A549 (cell line): ENCODE results near the gene RTN4IP1. TPM values are rescaled to one million over a fixed set of nuclear protein-coding genes. Genes with fewer than 3 reads are reported as not detected.

Experiments
- ATAC-seq, 2 experiments: fragments of 200-7000 bp in 1 of 2; fragments of >200 bp in 1 of 2; cut with Nextera tagmentation in 1 of 2; cut with Tn5 transposase in 1 of 2; 3 replicates each; pipeline versions ENCODE4 v1.8.0 to v1.9.1; 2018 to 2020; ENCODE audit warnings: mild to moderate bottlenecking in 1 of 2, moderate library complexity in 1 of 2
- CTCF ChIA-PET: fragments of 300-600 bp; sonication (Branson Sonifier 250); formaldehyde crosslinking; extraction: SDS; loops from one replicate; lab custom pipeline; 2021; ENCODE audit warnings: antibody characterized with exemption, inconsistent platforms; lab: Yijun Ruan, JAX
- POLR2A ChIA-PET: fragments of 350-600 bp; formaldehyde crosslinking; extraction: SDS; loops from one replicate; lab custom pipeline; 2021; ENCODE audit warnings: antibody characterized with exemption, inconsistent platforms; lab: Yijun Ruan, JAX
- DNase-seq, 2 experiments: peaks; one replicate each; pipeline versions ENCODE4 v3.0.0 to v3.0.0-alpha.2; 2011 to 2016; ENCODE audit warnings: low read depth in 1 of 2, low spot score in 1 of 2
- FAIRE-seq: peaks from 2 replicates; lab custom pipeline; 2011; peaks lifted over from hg19 to GRCh38; lab: Jason Lieb, UNC
- H3K27ac ChIP-seq, 2 experiments: fragments of >200 bp; sonication (Bioruptor Twin); formaldehyde crosslinking; 3 replicates each; pipeline ENCODE4 v1.5.1; 2016 to 2017
- H3K4me1 ChIP-seq: fragments of >200 bp; sonication (Bioruptor Twin); formaldehyde crosslinking; 3 replicates; pipeline ENCODE4 v1.6.1; 2016
- H3K4me2 ChIP-seq: fragments of >200 bp; sonication (Bioruptor Twin); formaldehyde crosslinking; 3 replicates; pipeline ENCODE4 v1.6.1; 2016
- H3K4me3 ChIP-seq: fragments of >200 bp; sonication (Bioruptor Twin); formaldehyde crosslinking; 3 replicates; pipeline ENCODE4 v1.5.1; 2016
- H3K9me3 ChIP-seq: fragments of >200 bp; sonication (Bioruptor Twin); formaldehyde crosslinking; 3 replicates; pipeline ENCODE4 v1.6.1; 2016
- ATOH8 ChIP-seq: fragments of 250-450 bp; sonication (Bioruptor Pico); IDR thresholded peaks from 2 replicates; pipeline ENCODE4 v1.5.0; 2020; ENCODE audit warnings: low read depth, mild to moderate bottlenecking, moderate library complexity
- CBX8 ChIP-seq: fragments of 200-600 bp; sonication (generic); IDR thresholded peaks from 2 replicates; pipeline ENCODE4 v1.6.1; 2016
- CEBPB ChIP-seq, 2 experiments: fragments of >200 bp in 1 of 2; sonication (Bioruptor Twin) in 1 of 2; formaldehyde crosslinking in 1 of 2; IDR thresholded peaks; 2 replicates each; pipeline ENCODE4 v1.6.1; 2012 to 2016
- CHD2 ChIP-seq: fragments of 150-350 bp; IDR thresholded peaks from 2 replicates; pipeline ENCODE4 v1.6.1; 2014; ENCODE audit warnings: low read length; ENCODE audit not compliant: partially characterized antibody
- CTCF ChIP-seq: fragments of >200 bp; sonication (Bioruptor Twin); formaldehyde crosslinking; IDR thresholded peaks from 3 replicates; pipeline ENCODE4 v1.5.1; 2016
- EHMT2 ChIP-seq: fragments of 200-600 bp; sonication (generic); IDR thresholded peaks from 2 replicates; pipeline ENCODE4 v1.6.1; 2016; ENCODE audit warnings: antibody characterized with exemption, low read depth, mild to moderate bottlenecking, moderate library complexity
- ESRRA ChIP-seq: fragments of 150-350 bp; IDR thresholded peaks from 2 replicates; pipeline ENCODE4 v1.6.1; 2014; ENCODE audit warnings: mild to moderate bottlenecking, low read length, borderline replicate concordance
- GATA3 ChIP-seq: IDR thresholded peaks from 2 replicates; pipeline ENCODE4 v1.6.1; 2012; ENCODE audit warnings: borderline replicate concordance
- JUN ChIP-seq, 2 experiments: fragments of >200 bp; sonication (Bioruptor Twin); formaldehyde crosslinking; IDR thresholded peaks; 2 replicates in 1 of 2; 3 replicates in 1 of 2; pipeline ENCODE4 v1.6.1; 2016 to 2017
- JUNB ChIP-seq: fragments of >200 bp; sonication (Bioruptor Twin); formaldehyde crosslinking; IDR thresholded peaks from 2 replicates; pipeline ENCODE4 v1.6.1; 2016
- KDM1A ChIP-seq: fragments of 200-600 bp; sonication (generic); IDR thresholded peaks from 2 replicates; pipeline ENCODE4 v1.6.1; 2016; ENCODE audit warnings: low read depth, mild to moderate bottlenecking
- MAFK ChIP-seq: fragments of 450-650 bp; IDR thresholded peaks from 2 replicates; pipeline ENCODE4 v1.6.1; 2014; ENCODE audit not compliant: partially characterized antibody
- NR3C1 ChIP-seq: fragments of >200 bp; sonication (Bioruptor Twin); formaldehyde crosslinking; IDR thresholded peaks from 3 replicates; pipeline ENCODE4 v1.6.1; 2017
- PHF8 ChIP-seq: fragments of 200-600 bp; sonication (generic); IDR thresholded peaks from 2 replicates; pipeline ENCODE4 v1.6.1; 2016; ENCODE audit warnings: low read depth, mild to moderate bottlenecking, antibody characterized with exemption, moderate library complexity, borderline replicate concordance
- RARB ChIP-seq: fragments of 250-450 bp; sonication (Bioruptor Pico); IDR thresholded peaks from 2 replicates; pipeline ENCODE4 v1.8.0; 2021; ENCODE audit warnings: mild to moderate bottlenecking, moderate library complexity
- RFX5 ChIP-seq: fragments of 450-650 bp; IDR thresholded peaks from 2 replicates; pipeline ENCODE4 v1.7.1; 2014; ENCODE audit warnings: antibody characterized with exemption, mild to moderate bottlenecking, moderate library complexity
- TP53 ChIP-seq: fragments of 250-450 bp; sonication (Bioruptor Pico); IDR thresholded peaks from 2 replicates; pipeline ENCODE4 v1.5.0; 2021; ENCODE audit warnings: mild to moderate bottlenecking, moderate library complexity
- ZFP36 ChIP-seq: fragments of 450-650 bp; IDR thresholded peaks from 2 replicates; pipeline ENCODE4 v1.6.1; 2014; ENCODE audit warnings: borderline replicate concordance; ENCODE audit not compliant: partially characterized antibody
- ZSCAN20 ChIP-seq: fragments of 250-450 bp; sonication (Bioruptor Pico); IDR thresholded peaks from 2 replicates; pipeline ENCODE4 v1.8.0; 2022; ENCODE audit warnings: mild to moderate bottlenecking, moderate library complexity
- WGBS: methylation state at CpG from one replicate; pipeline ENCODE4 v1.1.6; 2017; ENCODE audit errors: missing lambda C conversion rate; 5-methylcytosine and 5-hydroxymethylcytosine counted together
- polyA plus RNA-seq, 4 experiments: library from polyadenylated mRNA; depleted of rRNA in 3 of 4; stranded (reverse); fragments of >200 nt; fragmentation: RNase III in 1 of 4; extraction: RNeasy Plus Mini Kit Qiagen cat#74134 plus additional on column Dnase treatment in 1 of 4; gene quantifications; 2 replicates in 3 of 4; 3 replicates in 1 of 4; pipeline ENCODE4 v1.2.3, GENCODE V29; 2011 to 2017
- TF ChIP-seq, protein P1 (sequence below): fragments of 200-600 bp; sonication (generic); IDR thresholded peaks from 2 replicates; pipeline ENCODE4 v1.6.1; 2016; ENCODE audit warnings: antibody characterized with exemption, mild to moderate bottlenecking, moderate library complexity
- TF ChIP-seq, protein P2 (sequence below): fragments of >200 bp; sonication (Bioruptor Twin); formaldehyde crosslinking; IDR thresholded peaks from 2 replicates; pipeline ENCODE4 v1.6.1; 2016
- TF ChIP-seq, protein P3 (sequence below): IDR thresholded peaks from 2 replicates; pipeline ENCODE4 v1.6.1; 2012; ENCODE audit warnings: low read depth, borderline replicate concordance

RTN4IP1 gene
- polyA plus RNA-seq, 2 of the 4 experiments (the other 2 are of a cell fraction), result 13.9 to 15.1 TPM

DNA sequence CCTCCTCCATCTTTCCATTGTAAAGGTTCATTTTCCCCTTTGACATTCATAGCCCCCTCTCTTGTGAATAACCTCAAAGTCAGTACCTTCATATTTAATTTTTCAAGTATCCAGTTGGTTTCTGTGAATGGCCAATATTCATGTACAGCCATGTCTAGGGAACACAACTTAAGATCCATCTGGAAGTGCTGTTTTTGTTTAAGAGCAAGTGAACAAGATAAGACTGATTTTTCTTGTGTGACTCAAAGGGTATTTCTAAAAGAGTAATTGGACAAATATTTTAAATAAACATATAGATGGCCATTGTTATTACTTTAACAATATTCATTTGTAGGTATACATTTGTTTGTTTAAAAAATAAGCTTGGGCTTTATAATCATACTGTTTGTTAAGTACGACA, 92.9 kb downstream of the RTN4IP1 start:
- FAIRE-seq, result no peak
- WGBS, result 44% methylated on average over 1 of the region's 1 CpG
- Histone ChIP-seq H3K4me3 (no peak overlapping the region), H3K27ac (no peak overlapping the region), H3K4me2 (no peak overlapping the region), H3K9me3 (no peaks in the 10 kb centered on the region)
- ChIA-PET POLR2A (no interaction called here), CTCF (no interaction called here)
- DNase-seq, result no peak
- no peak for ATAC-seq
- TF ChIP-seq GATA3 (no peak), JUNB (no peak), PHF8 (no peak), CBX8 (no peak), ZFP36 (no peak), RARB (no peak), JUN (IDR thresholded peaks at IDR 0.05) (no peak), TP53 (CRISPR knock-in tag) (no peak), CHD2 (no peak), RFX5 (no peak), ATOH8 (CRISPR knock-in tag) (no peak), NR3C1 (no peak), KDM1A (no peak), EHMT2 (no peak), CTCF (no peak), ESRRA (no peak), ZSCAN20 (CRISPR knock-in tag) (no peak)
- TF ChIP-seq, protein P1, sequence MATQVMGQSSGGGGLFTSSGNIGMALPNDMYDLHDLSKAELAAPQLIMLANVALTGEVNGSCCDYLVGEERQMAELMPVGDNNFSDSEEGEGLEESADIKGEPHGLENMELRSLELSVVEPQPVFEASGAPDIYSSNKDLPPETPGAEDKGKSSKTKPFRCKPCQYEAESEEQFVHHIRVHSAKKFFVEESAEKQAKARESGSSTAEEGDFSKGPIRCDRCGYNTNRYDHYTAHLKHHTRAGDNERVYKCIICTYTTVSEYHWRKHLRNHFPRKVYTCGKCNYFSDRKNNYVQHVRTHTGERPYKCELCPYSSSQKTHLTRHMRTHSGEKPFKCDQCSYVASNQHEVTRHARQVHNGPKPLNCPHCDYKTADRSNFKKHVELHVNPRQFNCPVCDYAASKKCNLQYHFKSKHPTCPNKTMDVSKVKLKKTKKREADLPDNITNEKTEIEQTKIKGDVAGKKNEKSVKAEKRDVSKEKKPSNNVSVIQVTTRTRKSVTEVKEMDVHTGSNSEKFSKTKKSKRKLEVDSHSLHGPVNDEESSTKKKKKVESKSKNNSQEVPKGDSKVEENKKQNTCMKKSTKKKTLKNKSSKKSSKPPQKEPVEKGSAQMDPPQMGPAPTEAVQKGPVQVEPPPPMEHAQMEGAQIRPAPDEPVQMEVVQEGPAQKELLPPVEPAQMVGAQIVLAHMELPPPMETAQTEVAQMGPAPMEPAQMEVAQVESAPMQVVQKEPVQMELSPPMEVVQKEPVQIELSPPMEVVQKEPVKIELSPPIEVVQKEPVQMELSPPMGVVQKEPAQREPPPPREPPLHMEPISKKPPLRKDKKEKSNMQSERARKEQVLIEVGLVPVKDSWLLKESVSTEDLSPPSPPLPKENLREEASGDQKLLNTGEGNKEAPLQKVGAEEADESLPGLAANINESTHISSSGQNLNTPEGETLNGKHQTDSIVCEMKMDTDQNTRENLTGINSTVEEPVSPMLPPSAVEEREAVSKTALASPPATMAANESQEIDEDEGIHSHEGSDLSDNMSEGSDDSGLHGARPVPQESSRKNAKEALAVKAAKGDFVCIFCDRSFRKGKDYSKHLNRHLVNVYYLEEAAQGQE, result no peak
- TF ChIP-seq, protein P2, sequence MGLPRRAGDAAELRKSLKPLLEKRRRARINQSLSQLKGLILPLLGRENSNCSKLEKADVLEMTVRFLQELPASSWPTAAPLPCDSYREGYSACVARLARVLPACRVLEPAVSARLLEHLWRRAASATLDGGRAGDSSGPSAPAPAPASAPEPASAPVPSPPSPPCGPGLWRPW, result no peak
- TF ChIP-seq, protein P3, sequence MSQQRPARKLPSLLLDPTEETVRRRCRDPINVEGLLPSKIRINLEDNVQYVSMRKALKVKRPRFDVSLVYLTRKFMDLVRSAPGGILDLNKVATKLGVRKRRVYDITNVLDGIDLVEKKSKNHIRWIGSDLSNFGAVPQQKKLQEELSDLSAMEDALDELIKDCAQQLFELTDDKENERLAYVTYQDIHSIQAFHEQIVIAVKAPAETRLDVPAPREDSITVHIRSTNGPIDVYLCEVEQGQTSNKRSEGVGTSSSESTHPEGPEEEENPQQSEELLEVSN, result no peak
- TF ChIP-seq, all 56 proteins: peak for 0
- H3K4me1 ChIP-seq, result peaks cover 12% of the 10 kb centered on the region; the same call in 2 of the 3 replicates

- TF ChIP-seq CEBPB (IDR thresholded peaks at IDR 0.05) (no peak), MAFK (no peak), ESRRA (no peak)
- TF ChIP-seq, protein P1, result no peak
- H3K4me1 ChIP-seq, result peaks cover 13% of the 10 kb centered on the region
- no peak overlapping the region for H3K4me2 ChIP-seq
- H3K9me3 ChIP-seq, result no peaks in the 10 kb centered on the region
- 50% methylated on average over 2 of the region's 2 CpGs for whole genome bisulfite sequencing
- H3K27ac ChIP-seq, result no peak overlapping the region
- ChIA-PET POLR2A (no interaction called here), CTCF (interaction anchor here (1.1 to 1.5 kb wide), 2 partner anchors 22 to 23 kb away, joined by 3 to 4 read pairs; no protein-coding TSS in a partner anchor)
- FAIRE-seq (no peak), ATAC-seq (no peak), DNase-seq (no peak)
- H3K4me3 ChIP-seq, result no peak overlapping the region
These were observed 94.3 kb downstream of the RTN4IP1 start for GRCh38 chr6:106535012-106535411.
